GM18517 (cell line): Measurements from ENCODE around the gene FMN1.

Experiments
- ATAC-seq: cut with Tn5 transposase; IDR thresholded peaks from one replicate; pipeline ENCODE4 v1.9.1; 2021; ENCODE audit warnings: mild to moderate bottlenecking, moderate library complexity; ENCODE audit not compliant: unreplicated experiment

FMN1 gene

GRCh38 chr15:32799936-32800535 is 394.5 kb downstream of the FMN1 start:
- no peak for ATAC-seq

DNA sequence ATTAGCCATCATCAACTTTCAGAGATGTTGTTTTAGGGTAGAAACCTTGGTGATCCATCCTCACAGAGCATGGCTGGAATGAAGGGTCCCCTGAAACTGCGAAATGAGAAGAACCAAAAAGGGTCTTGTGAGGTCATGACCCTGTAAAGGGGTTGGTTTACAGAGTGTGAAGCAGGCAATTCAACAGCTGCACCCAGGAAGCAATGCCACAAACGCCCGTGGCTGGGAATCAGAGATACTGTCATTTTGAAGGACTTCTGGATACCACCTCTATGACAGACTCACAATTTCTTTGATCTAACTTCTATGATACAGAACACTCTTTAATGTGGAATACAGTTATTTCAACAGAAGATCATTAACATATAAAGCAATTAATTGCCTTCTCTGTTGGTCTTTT is 397.7 kb downstream of the FMN1 start:
- ATAC-seq: no peak

DNA sequence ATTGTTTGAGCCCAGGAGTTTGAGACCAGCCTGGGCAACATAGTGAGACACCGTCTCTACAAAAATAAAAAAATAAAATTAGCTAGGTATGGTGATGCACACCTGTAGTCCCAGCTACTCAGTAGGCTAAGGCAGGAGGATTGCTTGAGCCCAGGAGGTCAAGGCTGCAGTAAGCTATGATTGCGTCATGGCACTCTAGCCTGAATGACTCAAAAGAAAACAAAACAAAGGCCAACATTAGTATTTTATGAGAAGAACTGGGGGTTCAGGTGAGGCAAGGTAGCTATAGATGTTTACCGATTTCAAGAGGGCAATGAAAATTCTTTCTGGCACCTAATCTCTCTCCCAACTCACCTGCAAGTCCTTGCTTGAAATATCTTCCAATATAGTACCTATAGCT is 399.5 kb downstream of the FMN1 start:
- ATAC-seq: no peak

- no peak for ATAC-seq
Observed at GRCh38 chr15:32792436-32792835, 402.1 kb downstream of the FMN1 start.

DNA sequence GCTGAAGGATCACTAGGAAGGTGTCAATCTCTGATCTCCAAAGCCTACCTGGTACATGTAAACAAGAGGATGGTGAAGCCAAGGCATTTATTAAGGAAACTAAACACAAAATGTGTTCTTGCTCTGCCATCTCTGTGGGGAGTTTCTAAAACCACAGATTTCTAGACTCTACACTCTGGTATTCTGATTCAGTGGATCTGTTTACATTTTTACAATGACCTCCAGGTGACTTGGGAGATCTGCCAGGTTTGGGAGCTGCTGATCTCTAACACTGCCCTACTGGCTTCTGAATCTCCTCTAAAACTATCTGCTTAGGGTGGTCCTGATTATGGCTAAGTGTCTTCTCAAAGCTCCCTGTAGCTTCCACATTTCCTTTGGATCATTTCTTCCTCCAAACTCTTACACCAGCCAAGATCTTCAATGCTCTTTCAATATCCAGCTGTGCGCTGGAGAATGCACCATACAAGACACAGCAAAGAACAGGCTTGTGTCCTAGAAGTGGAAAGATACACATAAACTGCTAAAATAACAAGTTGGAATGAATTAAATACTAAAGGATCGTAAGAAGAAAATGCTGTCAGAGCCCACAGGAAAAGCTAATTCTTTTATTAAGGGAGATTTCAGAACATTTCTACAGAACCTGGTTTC is 404.0 kb downstream of the FMN1 start:
- no peak for ATAC-seq

DNA sequence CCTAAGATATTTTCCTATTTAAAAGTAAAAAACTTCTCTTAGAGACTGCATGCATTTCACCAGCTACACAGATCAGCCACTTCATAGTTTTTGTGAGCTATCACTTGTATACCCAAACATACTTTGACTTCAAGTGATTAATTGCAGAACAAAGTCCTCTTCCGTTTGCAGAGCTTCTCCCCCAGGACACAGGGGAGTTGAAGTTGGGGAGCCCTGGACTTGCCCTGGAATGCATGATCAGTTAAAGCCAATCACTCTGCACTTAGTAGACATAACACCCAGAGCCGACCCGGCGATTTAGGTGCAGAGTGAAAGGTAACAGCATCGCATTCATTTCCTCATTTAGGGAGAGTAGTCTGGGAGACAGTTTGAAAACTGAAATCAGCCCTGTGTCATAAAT is 406.6 kb downstream of the FMN1 start:
- ATAC-seq: no peak

GRCh38 chr15:32786906-32787305 is 407.6 kb downstream of the FMN1 start:
- no peak for ATAC-seq

DNA sequence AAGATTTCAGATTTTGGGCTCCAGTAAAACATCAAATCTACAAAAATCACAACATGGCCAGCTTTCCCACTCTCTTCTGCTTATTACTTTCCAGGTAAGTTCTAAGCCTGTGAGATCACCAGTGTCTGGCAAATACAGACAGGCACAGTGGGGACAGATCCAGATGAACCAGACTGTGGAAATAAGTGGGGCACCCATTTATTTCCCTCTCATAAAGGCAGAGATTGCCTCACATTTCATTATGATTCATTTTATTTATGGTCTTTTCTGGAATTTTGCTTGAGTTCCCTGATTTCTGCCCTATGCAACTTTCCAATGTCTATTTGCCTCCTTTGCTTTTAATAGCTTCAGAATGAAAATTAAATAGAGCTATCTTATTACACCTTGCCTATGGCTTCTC is 409.9 kb downstream of the FMN1 start:
- no peak for ATAC-seq

DNA sequence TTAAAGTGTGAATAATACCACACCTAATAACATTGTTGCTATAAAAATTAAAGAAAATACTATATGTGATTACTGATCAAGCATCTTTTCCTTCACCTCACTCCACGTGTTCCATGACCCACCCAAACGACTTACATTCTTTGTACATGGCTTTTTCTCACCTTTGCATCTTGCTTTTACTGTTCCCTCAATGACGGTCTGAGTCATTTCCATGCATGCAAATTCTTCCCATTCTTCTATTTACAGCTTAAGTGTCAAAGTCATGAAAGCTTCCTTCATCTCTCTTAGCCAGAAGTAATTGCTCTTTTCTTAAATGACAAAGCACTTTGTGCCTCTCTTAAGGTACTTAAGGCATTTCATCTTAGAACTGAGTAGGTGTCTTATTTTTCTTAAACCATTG is 412.7 kb downstream of the FMN1 start:
- no peak for ATAC-seq

DNA sequence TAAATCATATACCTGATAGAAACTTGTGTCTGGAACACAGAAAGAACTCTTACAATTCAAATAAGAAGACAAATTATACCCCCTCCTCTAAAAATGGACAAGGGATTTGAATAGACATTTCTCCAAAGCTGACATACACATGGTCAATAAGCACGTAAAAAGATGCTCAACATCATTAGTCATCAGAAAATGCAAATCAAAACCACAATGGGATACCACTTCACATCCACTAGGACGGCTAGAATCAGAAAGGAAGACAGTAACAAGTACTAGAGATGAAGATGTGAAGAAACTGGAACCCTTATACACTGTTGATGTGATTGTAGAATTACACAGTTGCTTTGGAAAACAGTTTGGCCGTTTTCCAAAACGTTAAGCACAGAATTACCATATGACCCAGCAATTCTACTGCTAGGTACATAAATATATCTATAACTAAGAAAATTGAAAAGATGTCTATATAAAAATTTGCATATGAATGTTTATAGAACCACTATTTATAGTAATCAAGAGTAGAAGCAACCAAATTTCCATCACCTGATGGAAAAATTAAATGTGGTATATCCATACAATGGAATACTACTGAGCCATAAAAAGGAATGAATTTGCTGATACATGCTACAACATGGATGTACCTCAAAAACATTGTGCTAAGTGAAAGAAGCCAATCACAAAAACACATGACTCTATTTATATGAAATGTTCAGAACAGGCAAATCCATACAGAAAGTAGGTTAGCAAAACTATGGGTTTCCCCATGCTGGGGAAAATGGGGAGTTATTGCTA is 415.9 kb downstream of the FMN1 start:
- ATAC-seq: no peak

DNA sequence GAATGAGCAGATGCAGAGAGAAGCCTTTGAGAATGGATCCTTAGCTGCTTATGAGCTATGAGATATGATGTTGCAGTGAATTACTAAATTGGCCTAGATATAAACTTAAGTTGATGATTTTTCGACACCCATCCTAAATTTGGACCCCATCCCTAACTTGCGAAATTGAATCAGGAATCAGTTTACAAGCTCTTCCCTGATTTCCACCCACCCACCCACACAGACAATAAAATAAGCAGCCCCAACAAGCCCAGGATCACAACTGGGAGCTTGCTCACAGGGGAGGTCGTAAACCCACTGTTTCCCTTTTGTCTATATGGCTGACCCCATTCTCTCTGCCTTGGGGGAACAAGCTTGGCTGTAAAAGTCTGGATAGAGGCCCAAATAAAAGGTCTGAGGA is 419.4 kb downstream of the FMN1 start:
- ATAC-seq: no peak

DNA sequence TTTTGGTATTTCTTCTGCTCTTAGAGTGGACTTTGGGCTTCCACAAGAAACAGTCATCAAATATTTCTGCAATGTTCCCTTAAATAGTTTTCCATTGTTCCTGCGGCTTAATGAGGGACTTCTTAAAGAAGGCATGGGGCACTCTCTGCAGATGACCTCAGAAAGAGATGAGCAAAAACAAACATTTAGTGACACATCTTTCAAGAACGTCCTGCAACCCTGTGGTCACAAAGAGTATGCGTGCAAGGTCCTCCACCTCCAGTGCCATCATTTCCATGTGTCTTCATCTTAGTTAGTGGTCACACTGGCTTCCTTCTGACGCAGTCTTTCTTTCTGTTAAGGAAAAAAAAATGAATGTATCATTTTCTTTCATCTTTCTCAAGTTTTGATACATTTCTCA is 420.5 kb downstream of the FMN1 start:
- no peak for ATAC-seq

- no peak for ATAC-seq
Observed at GRCh38 chr15:32767236-32767635, 427.3 kb downstream of the FMN1 start.

DNA sequence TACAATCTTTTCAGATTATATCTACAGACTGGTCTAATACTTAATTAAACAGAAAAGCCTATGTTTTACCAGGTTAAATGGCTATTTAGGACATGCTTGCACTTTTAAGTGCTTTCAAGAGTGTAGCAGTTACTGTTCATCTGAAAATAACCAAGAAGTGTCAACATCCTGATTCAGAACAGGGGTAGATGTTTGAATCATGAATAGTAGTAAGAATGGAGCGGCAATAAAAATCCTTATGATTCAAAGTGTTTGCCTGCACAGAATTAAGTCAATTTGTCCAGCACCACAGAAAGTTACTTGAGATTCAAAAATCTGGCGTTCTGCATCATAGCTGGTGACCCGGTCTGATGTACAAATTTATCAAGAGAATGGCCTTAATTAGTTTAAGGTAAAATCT is 428.4 kb downstream of the FMN1 start:
- ATAC-seq: no peak

DNA sequence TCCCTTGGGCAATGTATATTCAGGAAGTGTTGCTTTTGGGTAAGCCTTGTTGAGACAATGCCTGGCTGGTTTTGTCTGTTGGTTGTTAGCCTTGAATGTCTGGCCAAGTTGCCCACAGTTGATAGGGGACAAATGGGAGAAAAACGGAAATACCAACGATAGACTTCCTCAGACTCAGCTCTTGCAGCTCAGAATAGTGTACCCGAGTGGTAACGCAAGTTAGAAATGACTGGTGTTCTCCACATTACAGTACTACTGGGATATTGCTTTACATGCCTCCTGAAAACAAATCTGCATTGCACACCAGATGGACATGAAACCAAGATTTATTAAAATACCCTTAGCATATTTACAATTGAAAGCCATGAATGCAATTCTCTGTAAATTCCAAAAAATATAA is 429.3 kb downstream of the FMN1 start:
- ATAC-seq: no peak

- no peak for ATAC-seq
Observed at GRCh38 chr15:32763295-32763694, 431.2 kb downstream of the FMN1 start.

DNA sequence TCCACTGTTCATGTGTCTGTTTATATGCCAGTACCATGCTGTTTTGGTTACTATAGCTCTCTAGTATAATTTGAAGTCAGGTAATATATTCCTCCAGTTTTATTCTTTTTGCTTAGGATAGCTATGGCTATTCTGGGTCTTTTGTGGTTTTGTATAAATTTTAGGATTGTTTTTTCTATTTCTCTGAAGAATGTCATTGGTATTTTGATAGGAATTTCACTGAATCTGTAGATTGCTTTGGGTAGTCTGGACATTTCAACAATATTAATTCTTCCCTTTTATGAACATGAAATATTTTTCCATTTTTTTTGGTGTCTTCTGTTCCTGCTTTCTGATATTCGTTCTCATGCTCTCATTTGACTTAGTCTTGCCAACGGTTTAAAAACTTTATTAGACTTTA is 437.1 kb downstream of the FMN1 start:
- ATAC-seq: no peak

DNA sequence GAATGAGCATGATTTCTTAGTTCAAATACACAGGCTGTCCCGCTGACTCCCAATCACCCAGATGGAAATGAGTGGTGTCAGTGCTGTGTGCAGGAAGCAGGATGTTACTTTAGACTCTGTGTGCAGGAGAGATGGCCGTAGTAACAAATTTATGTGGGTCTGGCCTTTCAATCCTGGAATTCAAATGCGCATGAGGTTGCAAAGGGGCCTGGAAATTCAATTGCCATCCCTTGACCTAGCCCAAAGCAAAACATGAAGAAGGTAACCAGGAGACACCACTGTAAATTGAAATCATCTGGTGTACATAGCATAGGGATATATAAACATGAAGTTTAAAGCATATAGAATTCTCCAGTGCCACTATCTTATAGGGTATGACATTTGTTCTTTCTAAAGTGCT is 443.5 kb downstream of the FMN1 start:
- no peak for ATAC-seq

- no peak for ATAC-seq
Observed at GRCh38 chr15:32747921-32748342, 446.6 kb downstream of the FMN1 start.

DNA sequence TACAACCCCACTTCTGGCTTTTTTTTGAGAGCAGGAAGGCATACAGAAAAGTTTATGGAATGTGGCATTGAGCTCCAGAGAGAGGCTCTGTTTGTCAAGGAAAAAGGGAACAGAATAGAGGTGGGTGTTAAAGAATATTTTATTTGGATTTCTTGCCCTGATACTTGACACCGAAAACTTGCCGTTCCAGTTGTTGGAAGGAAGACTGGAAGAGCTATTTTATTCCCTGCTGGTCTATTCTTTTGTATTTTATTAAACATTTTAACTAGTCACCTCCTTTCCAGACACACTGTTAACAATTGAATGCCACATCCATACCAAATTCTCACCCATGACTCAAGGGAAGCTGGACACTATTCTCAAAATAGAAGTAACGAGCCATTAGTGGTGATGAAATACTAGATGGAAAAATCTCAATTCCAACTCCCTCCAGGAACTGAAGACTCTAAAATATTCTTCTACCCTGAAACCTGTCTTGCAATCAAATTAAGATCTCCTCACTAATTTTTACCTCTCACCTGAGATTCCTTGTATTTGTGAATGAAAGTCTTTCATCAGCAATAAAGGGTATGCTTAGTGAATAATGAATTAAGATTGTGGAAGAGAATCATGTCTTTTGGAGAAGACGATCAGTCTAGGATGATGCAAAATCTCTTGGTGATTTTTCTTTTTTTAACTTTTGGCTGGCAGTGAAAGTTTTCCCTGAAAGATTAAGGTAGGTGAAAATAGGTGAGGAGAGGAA is 448.2 kb downstream of the FMN1 start:
- no peak for ATAC-seq

DNA sequence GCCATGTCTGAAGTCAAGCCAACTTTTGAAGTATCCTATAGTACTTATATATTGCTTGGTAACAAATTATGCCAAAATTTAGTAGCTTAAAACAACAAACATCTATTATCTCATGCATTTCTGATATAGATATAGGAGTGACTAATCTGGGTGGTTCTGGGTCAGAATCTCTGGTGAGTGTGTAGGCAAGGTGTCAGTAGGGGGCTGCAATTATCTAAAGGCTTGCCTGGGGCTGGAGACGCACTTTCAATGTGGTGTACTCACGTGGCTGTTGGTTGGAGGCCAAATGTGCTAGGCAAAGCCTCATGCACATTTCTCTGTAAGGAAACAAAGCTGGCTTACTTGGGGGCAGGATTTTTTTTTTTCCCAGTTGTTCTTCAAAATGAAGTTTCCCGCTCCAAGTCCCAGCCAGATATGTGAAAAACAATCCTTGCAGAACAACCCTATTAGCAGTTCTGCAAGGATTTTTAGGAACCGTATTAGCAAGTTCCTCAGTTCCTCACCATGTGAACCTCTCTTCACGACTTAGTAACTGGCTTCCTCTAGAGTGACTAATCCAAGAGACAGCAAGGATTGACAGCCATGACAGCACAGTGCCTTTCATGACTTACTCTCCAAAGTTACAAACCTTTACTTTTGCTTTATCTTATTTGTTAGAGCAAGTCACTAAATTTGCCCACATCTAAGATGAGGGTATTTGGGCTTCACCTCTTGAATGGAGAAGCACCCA is 450.9 kb downstream of the FMN1 start:
- no peak for ATAC-seq
